CD4-positive, CD25-positive, alpha-beta regulatory T cell (primary cell): ENCODE data around the gene UBE3C. TPM values are rescaled to one million over a fixed set of nuclear protein-coding genes. Genes with fewer than 3 reads are reported as not detected.
"Not testable (repeated sequence)": the region's sequence is repeated elsewhere in the genome, so short reads cannot be mapped to it uniquely, and the experiment has no call there.

Experiments
- ATAC-seq, 2 donors: fragments of 150-1000 bp; cut with Tn5 transposase; one replicate each; pipeline ENCODE4 v1.10.0; 2021; ENCODE audit warnings: low read depth in 2 of 2, moderate number of reproducible peaks in 2 of 2, moderate library complexity in 1 of 2
- DNase-seq, 3 donors: peaks; one replicate each; pipeline versions ENCODE4 v3.0.0 to v3.0.0-alpha.2; 2012 to 2022; ENCODE audit warnings: mixed read lengths in 1 of 3
- H3K27ac ChIP-seq: one replicate; pipeline ENCODE4 v1.7.0; 2013; ENCODE audit warnings: mild to moderate bottlenecking, low read length; ENCODE audit not compliant: insufficient read depth, poor library complexity, severe bottlenecking
- H3K27me3 ChIP-seq: one replicate; pipeline ENCODE4 v1.7.0; 2013; ENCODE audit warnings: low read length; ENCODE audit not compliant: control insufficient read depth, insufficient read depth
- H3K36me3 ChIP-seq: one replicate; pipeline ENCODE4 v1.7.0; 2013; ENCODE audit warnings: mild to moderate bottlenecking, low read length, moderate library complexity; ENCODE audit not compliant: control insufficient read depth, insufficient read depth
- H3K4me1 ChIP-seq: 2 replicates; pipeline ENCODE4 v1.7.0; 2013; ENCODE audit warnings: mild to moderate bottlenecking, low read length; ENCODE audit not compliant: insufficient read depth, control insufficient read depth, poor library complexity, severe bottlenecking
- H3K4me3 ChIP-seq: one replicate; pipeline ENCODE4 v1.7.0; 2013; ENCODE audit warnings: low read depth, mild to moderate bottlenecking, low read length, moderate library complexity
- H3K9me3 ChIP-seq, 2 experiments: 1 replicate in 1 of 2; 2 replicates in 1 of 2; pipeline ENCODE4 v1.7.0; 2013; ENCODE audit warnings: low read length in 2 of 2, mild to moderate bottlenecking in 1 of 2, moderate library complexity in 1 of 2; ENCODE audit not compliant: control insufficient read depth in 2 of 2
- H3K27ac Mint-ChIP-seq, 3 donors: one replicate each; pipeline ENCODE4 v1.8.0; 2020 to 2022; ENCODE audit warnings: mild to moderate bottlenecking in 3 of 3, mixed read lengths in 3 of 3, moderate library complexity in 2 of 3
- H3K27me3 Mint-ChIP-seq: one replicate; pipeline ENCODE4 v1.8.0; 2022; ENCODE audit warnings: mild to moderate bottlenecking, mixed read lengths
- H3K36me3 Mint-ChIP-seq: one replicate; pipeline ENCODE4 v1.8.0; 2020; ENCODE audit warnings: mixed read lengths
- H3K4me1 Mint-ChIP-seq, 4 donors: one replicate each; pipeline ENCODE4 v1.8.0; 2020 to 2022; ENCODE audit warnings: mixed read lengths in 4 of 4, mild to moderate bottlenecking in 1 of 4
- H3K4me3 Mint-ChIP-seq, 4 donors: one replicate each; pipeline ENCODE4 v1.8.0; 2020 to 2022; ENCODE audit warnings: mild to moderate bottlenecking in 4 of 4, mixed read lengths in 4 of 4, moderate library complexity in 3 of 4
- H3K9me3 Mint-ChIP-seq, 7 donors: one replicate each; pipeline ENCODE4 v1.8.0; 2020 to 2022; ENCODE audit warnings: mixed read lengths in 7 of 7, mild to moderate bottlenecking in 3 of 7, moderate library complexity in 2 of 7
- polyA plus RNA-seq, 4 donors: library from polyadenylated mRNA; unstranded; fragments of 300-500 nt; fragmentation: Illumina TruSeq; gene quantifications; one replicate each; pipeline ENCODE4 v1.2.3, GENCODE V29; 2021
- total RNA-seq: library from RNA; stranded (reverse); gene quantifications from one replicate; pipeline ENCODE4 v1.2.3, GENCODE V29; 2022

The UBE3C gene
- total and polyA plus RNA-seq, 5 donors from 2014 or later = 25.2 to 60.3 (median 29.3) TPM

GRCh38 chr7:157122800-157123495, 15.8 kb upstream of the UBE3C start:
- H3K27me3 Mint-ChIP-seq = peaks cover 11% of the 10 kb centered on the region
- Histone ChIP-seq H3K27me3 (peaks cover under 1% of the 10 kb centered on the region), H3K36me3 (no peaks in the 10 kb centered on the region), H3K4me3 (no peak overlapping the region), H3K27ac (no peak overlapping the region), H3K9me3 (no peaks in the 10 kb centered on the region), H3K4me1 (no peaks in the 10 kb centered on the region)
- no peaks in the 10 kb centered on the region for H3K4me1 Mint-ChIP-seq
- peaks cover 0 to 2% (median 0%) of the 10 kb centered on the region in 7 donors for H3K9me3 Mint-ChIP-seq
- H3K4me3 Mint-ChIP-seq = no peak overlapping the region
- H3K36me3 Mint-ChIP-seq = no peaks in the 10 kb centered on the region
- ATAC-seq (no peak), DNase-seq (no peak)
- H3K27ac Mint-ChIP-seq = peak overlapping the region in 1 of 3 donors; percentile 66

GRCh38 chr7:157124690-157125089, 14.0 kb upstream of the UBE3C start:
- Mint-ChIP-seq H3K36me3 (no peaks in the 10 kb centered on the region), H3K27me3 (peaks cover 16% of the 10 kb centered on the region), H3K27ac (no peak overlapping the region), H3K9me3 (peaks cover 0 to 2% (median 0%) of the 10 kb centered on the region in 7 donors), H3K4me1 (no peaks in the 10 kb centered on the region), H3K4me3 (no peak overlapping the region)
- Histone ChIP-seq H3K27ac (no peak overlapping the region), H3K4me3 (no peak overlapping the region), H3K4me1 (no peaks in the 10 kb centered on the region), H3K36me3 (no peaks in the 10 kb centered on the region), H3K27me3 (no peaks in the 10 kb centered on the region), H3K9me3 (no peaks in the 10 kb centered on the region)
- no peak for DNase-seq
- no peak for ATAC-seq

- Mint-ChIP-seq H3K27me3 (peaks cover 12% of the 10 kb centered on the region), H3K36me3 (no peaks in the 10 kb centered on the region), H3K27ac (no peak overlapping the region), H3K4me1 (no peaks in the 10 kb centered on the region), H3K4me3 (no peak overlapping the region), H3K9me3 (peaks cover 0 to 2% (median 0%) of the 10 kb centered on the region in 7 donors)
- Histone ChIP-seq H3K36me3 (no peaks in the 10 kb centered on the region), H3K4me1 (no peaks in the 10 kb centered on the region), H3K4me3 (no peak overlapping the region), H3K27ac (no peak overlapping the region), H3K27me3 (peaks cover 3% of the 10 kb centered on the region), H3K9me3 (no peaks in the 10 kb centered on the region)
- ATAC-seq = no peak
- no peak for DNase-seq
These were observed 13.1 kb upstream of the UBE3C start for GRCh38 chr7:157125376-157126223.

GRCh38 chr7:157126921-157127320, 11.8 kb upstream of the UBE3C start:
- Mint-ChIP-seq H3K4me3 (no peak overlapping the region), H3K36me3 (no peaks in the 10 kb centered on the region), H3K9me3 (peaks cover 0 to 2% (median 0%) of the 10 kb centered on the region in 7 donors), H3K4me1 (no peaks in the 10 kb centered on the region), H3K27ac (no peak overlapping the region), H3K27me3 (peaks cover 16% of the 10 kb centered on the region)
- ATAC-seq (no peak), DNase-seq (no peak)
- Histone ChIP-seq H3K9me3 (no peaks in the 10 kb centered on the region), H3K27ac (no peak overlapping the region), H3K36me3 (no peaks in the 10 kb centered on the region), H3K4me1 (no peaks in the 10 kb centered on the region), H3K4me3 (no peak overlapping the region), H3K27me3 (peaks cover 3% of the 10 kb centered on the region)

- H3K4me1 ChIP-seq = no peaks in the 10 kb centered on the region
- ATAC-seq (no peak), DNase-seq (no peak)
- H3K36me3 ChIP-seq = no peaks in the 10 kb centered on the region
- H3K27me3 ChIP-seq = peaks cover 3% of the 10 kb centered on the region
- H3K27me3 Mint-ChIP-seq = peaks cover 19% of the 10 kb centered on the region
- H3K27ac ChIP-seq = no peak overlapping the region
- peaks cover 0 to 1% (median 0%) of the 10 kb centered on the region in 7 donors for H3K9me3 Mint-ChIP-seq
- no peak overlapping the region for H3K4me3 Mint-ChIP-seq
- H3K9me3 ChIP-seq = no peaks in the 10 kb centered on the region
- no peaks in the 10 kb centered on the region for H3K4me1 Mint-ChIP-seq
- H3K27ac Mint-ChIP-seq = no peak overlapping the region
- no peaks in the 10 kb centered on the region for H3K36me3 Mint-ChIP-seq
- no peak overlapping the region for H3K4me3 ChIP-seq
These were observed 9.5 kb upstream of the UBE3C start for GRCh38 chr7:157129200-157129599.

GRCh38 chr7:157129907-157130460, 8.7 kb upstream of the UBE3C start:
- Mint-ChIP-seq H3K4me3 (no peak overlapping the region), H3K9me3 (no peaks in the 10 kb centered on the region)

GRCh38 chr7:157130849-157131248, 7.9 kb upstream of the UBE3C start:
- DNase-seq, H3K27me3 ChIP-seq, H3K9me3 ChIP-seq, H3K36me3 Mint-ChIP-seq, H3K4me1 ChIP-seq, H3K36me3 ChIP-seq, H3K4me1 Mint-ChIP-seq, ATAC-seq, H3K27ac ChIP-seq, H3K4me3 ChIP-seq, H3K9me3 Mint-ChIP-seq, H3K27ac Mint-ChIP-seq: not testable (repeated sequence)
- Mint-ChIP-seq H3K27me3 (peaks cover 19% of the 10 kb centered on the region), H3K4me3 (peak overlapping the region in 1 of 4 donors; percentile 54)

More at GRCh38 chr7:157129907-157130460, 8.7 kb upstream of the UBE3C start:
- Mint-ChIP-seq H3K27me3 (peaks cover 19% of the 10 kb centered on the region), H3K27ac (peak overlapping the region in 1 of 3 donors; percentile 59), H3K4me1 (no peaks in the 10 kb centered on the region), H3K36me3 (no peaks in the 10 kb centered on the region)
- no peak for DNase-seq
- H3K4me3 ChIP-seq = no peak overlapping the region
- no peak overlapping the region for H3K27ac ChIP-seq
- peaks cover 3% of the 10 kb centered on the region for H3K27me3 ChIP-seq
- H3K4me1 ChIP-seq = no peaks in the 10 kb centered on the region
- H3K9me3 ChIP-seq = no peaks in the 10 kb centered on the region
- no peak for ATAC-seq
- H3K36me3 ChIP-seq = no peaks in the 10 kb centered on the region
